ENCODE data around the gene G6PD. TPM values are rescaled to one million over a fixed set of nuclear protein-coding genes. Genes with fewer than 3 reads are reported as not detected.
"Not testable (repeated sequence)": the region's sequence is repeated elsewhere in the genome, so short reads cannot be mapped to it uniquely, and the experiment has no call there.

The G6PD gene
- total RNA-seq, 1 experiment from 2014 or later: 24.3 TPM

DNA sequence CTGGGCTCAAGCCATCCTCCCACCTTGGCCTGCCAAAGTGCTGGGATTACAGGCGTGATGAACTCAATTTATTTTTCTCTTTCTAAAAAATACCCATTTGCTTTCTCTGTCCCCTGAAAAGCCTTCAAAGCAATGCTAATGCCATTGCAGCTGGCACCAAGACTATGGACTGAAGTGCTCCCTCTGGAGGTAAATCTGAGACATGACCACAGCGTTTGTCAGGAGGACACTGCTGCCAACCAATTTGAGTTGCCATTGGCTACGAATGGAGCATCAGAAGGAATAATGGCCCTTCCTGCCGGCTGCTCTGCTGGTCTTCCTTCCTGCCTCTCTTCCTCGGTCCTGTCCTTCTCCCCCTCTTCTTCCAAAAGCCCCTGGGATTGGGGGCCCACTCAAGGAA is 28.4 kb upstream of the G6PD start:
- H3K4me3 ChIP-seq (ENCODE audit: low read length); H3K9ac ChIP-seq (ENCODE audit: low read length); H2AFZ ChIP-seq (ENCODE audit: low read length); H3K27ac ChIP-seq (ENCODE audit: low read length); H3K27me3 ChIP-seq (ENCODE audit: low read length); H4K20me1 ChIP-seq (ENCODE audit: insufficient read depth, low read depth, low read length); H3K79me2 ChIP-seq (ENCODE audit: low read length); H3K9me3 ChIP-seq (ENCODE audit: low read length); H3K9me2 ChIP-seq (replicated peaks; ENCODE audit: insufficient read depth, low read length); H3K4me1 ChIP-seq (ENCODE audit: low read length); H3K4me2 ChIP-seq (ENCODE audit: low read depth, low read length, poor library complexity, severe bottlenecking); H3K36me3 ChIP-seq (ENCODE audit: insufficient read depth, low read length); DNase-seq: not testable (repeated sequence)

DNA sequence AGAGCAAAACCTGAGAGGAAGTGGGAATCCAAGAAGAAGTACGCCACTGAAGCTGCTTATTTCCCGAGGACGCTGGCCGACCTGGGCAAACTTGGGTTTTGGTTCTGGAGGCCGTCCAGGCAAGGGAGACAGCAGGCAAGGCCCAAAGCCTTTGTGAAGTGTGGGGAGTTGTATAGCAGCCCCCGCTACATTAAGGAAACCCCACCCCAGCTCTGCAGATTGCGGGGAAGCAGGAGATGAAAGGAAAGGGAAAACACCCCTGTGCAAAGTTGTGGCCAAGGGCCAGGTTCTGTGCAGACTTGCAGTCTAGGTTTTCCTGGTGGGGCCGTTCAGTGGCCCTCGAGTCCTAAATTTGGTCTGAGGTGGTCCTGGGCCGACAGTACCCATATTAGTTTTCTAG is 26.4 kb upstream of the G6PD start:
- H3K9ac ChIP-seq (ENCODE audit: low read length); H3K4me2 ChIP-seq (ENCODE audit: low read depth, low read length, poor library complexity, severe bottlenecking); H4K20me1 ChIP-seq (ENCODE audit: insufficient read depth, low read depth, low read length); H3K9me3 ChIP-seq (ENCODE audit: low read length); H3K4me3 ChIP-seq (ENCODE audit: low read length); DNase-seq; H2AFZ ChIP-seq (ENCODE audit: low read length); H3K79me2 ChIP-seq (ENCODE audit: low read length); H3K4me1 ChIP-seq (ENCODE audit: low read length); H3K27ac ChIP-seq (ENCODE audit: low read length); H3K36me3 ChIP-seq (ENCODE audit: insufficient read depth, low read length); H3K27me3 ChIP-seq (ENCODE audit: low read length); H3K9me2 ChIP-seq (replicated peaks; ENCODE audit: insufficient read depth, low read length): not testable (repeated sequence)

DNA sequence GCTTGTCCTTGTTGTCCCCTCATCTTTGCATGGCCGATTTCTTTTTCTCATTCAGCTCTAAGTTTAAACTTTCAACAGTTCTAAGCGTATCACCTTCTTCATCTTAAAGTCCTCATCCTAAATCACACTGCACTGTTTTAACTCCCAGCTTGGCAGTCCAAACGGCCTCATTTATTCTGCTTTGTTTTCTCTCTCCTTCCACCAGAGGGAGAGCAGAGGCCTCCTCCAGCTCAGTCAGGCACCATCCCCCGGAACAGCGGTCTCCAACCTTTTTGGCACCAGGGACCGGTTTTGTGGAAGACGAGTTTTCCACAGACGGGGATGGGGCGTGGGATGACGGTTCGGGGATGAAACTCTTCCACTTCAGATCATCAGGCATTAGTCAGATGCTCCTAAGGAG is 23.7 kb upstream of the G6PD start:
- not testable (repeated sequence) for H3K9ac ChIP-seq (ENCODE audit: low read length); H2AFZ ChIP-seq (ENCODE audit: low read length); H4K20me1 ChIP-seq (ENCODE audit: insufficient read depth, low read depth, low read length); H3K4me2 ChIP-seq (ENCODE audit: low read depth, low read length, poor library complexity, severe bottlenecking); H3K4me1 ChIP-seq (ENCODE audit: low read length); H3K27me3 ChIP-seq (ENCODE audit: low read length); DNase-seq; H3K27ac ChIP-seq (ENCODE audit: low read length); H3K36me3 ChIP-seq (ENCODE audit: insufficient read depth, low read length); H3K9me2 ChIP-seq (replicated peaks; ENCODE audit: insufficient read depth, low read length); H3K9me3 ChIP-seq (ENCODE audit: low read length); H3K4me3 ChIP-seq (ENCODE audit: low read length); H3K79me2 ChIP-seq (ENCODE audit: low read length)

DNA sequence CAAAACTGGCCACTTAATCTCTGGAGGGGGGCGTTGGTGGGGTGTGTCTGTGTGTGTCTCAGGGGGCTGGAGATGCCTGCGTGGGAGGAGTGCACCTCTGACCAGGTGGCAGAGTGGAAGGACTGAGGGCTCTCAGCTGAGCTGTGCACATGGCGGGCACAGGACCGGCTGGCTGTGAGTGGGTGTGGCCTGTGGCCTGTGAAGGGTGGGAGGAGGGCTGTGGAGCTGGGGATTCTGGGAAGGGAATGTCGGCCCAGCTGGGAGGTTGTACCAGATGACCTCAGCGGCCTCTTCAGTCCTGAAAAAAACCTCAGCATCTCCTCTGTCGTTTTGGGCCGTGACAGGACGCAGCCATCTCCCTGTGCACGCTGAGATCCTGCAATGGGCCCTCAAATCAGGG is 15.6 kb upstream of the G6PD start:
- not testable (repeated sequence) for H3K4me3 ChIP-seq (ENCODE audit: low read length); DNase-seq; H3K36me3 ChIP-seq (ENCODE audit: insufficient read depth, low read length); H3K27me3 ChIP-seq (ENCODE audit: low read length); H3K9me2 ChIP-seq (replicated peaks; ENCODE audit: insufficient read depth, low read length); H3K4me2 ChIP-seq (ENCODE audit: low read depth, low read length, poor library complexity, severe bottlenecking); H4K20me1 ChIP-seq (ENCODE audit: insufficient read depth, low read depth, low read length); H3K4me1 ChIP-seq (ENCODE audit: low read length); H3K79me2 ChIP-seq (ENCODE audit: low read length); H3K9ac ChIP-seq (ENCODE audit: low read length); H3K9me3 ChIP-seq (ENCODE audit: low read length); H3K27ac ChIP-seq (ENCODE audit: low read length); H2AFZ ChIP-seq (ENCODE audit: low read length)

DNA sequence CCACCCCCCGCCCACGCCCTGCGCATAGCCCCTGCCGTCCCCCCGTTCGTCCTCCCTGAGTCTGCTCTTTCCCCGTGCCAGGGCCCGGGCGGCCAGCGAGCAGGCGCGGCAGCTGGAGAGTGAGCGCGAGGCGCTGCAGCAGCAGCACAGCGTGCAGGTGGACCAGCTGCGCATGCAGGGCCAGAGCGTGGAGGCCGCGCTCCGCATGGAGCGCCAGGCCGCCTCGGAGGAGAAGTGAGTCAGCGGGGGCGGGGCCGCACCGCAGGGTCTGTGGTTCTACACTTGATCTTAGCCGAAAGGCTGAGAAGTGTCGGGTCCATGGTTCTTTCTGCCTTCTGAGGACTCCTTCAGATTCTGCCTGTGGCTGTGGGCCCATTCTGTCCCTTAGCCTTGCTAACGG is 13.7 kb upstream of the G6PD start:
- not testable (repeated sequence) for H3K79me2 ChIP-seq (ENCODE audit: low read length); H3K36me3 ChIP-seq (ENCODE audit: insufficient read depth, low read length); H3K9me3 ChIP-seq (ENCODE audit: low read length); DNase-seq; H3K27me3 ChIP-seq (ENCODE audit: low read length); H3K4me2 ChIP-seq (ENCODE audit: low read depth, low read length, poor library complexity, severe bottlenecking); H3K9me2 ChIP-seq (replicated peaks; ENCODE audit: insufficient read depth, low read length); H3K4me1 ChIP-seq (ENCODE audit: low read length); H4K20me1 ChIP-seq (ENCODE audit: insufficient read depth, low read depth, low read length); H2AFZ ChIP-seq (ENCODE audit: low read length); H3K4me3 ChIP-seq (ENCODE audit: low read length); H3K9ac ChIP-seq (ENCODE audit: low read length); H3K27ac ChIP-seq (ENCODE audit: low read length)

DNA sequence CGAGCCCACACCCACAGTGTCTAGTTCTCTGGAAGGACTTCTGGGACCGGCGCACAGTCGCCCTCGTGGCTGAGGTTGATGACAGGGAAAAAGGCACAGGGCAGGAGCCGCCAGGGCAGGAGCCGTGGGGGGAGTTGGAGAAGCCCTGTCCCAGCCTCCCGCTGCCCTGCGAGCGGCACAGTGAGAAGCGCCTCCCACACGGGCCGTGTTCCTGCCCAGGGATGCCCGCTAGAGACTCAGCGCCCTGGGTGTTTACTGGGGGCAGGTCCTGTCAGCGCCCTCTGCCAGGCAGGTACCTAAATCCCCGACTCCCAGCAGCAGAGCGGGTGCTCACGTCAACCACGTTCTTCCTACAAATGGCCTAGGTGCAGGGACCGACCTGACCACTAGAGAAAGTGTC is 12.2 kb upstream of the G6PD start:
- H3K9me3 ChIP-seq (ENCODE audit: low read length); H3K36me3 ChIP-seq (ENCODE audit: insufficient read depth, low read length): not testable (repeated sequence)

DNA sequence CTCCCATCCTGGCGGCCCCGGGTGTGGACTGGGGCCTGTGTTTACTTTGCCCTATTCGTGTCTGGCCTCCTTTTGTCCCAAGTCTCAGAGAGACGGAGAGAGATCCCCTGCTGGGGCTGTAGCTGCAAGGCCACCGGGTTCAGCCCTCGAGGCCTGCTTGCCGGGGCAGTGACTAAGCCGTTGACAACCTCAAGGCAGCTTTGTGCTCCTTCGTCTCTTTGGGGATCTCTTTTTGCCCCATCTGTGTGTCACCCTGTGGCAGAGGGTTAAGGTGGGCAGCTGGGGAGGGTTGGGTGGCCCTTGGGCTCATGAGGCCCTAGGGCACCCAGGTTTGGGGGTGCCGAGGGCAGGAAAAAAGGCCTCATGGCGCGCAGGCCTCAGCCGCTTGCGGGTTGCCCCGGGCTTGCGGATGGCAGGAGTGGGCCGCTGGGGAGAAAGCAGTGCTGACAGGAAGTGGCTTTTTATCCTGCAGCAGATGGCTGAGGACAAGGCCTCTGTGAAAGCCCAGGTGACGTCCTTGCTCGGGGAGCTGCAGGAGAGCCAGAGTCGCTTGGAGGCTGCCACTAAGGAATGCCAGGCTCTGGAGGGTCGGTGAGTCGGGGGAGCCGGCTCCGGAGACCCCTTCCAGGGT is 11.5 kb upstream of the G6PD start:
- DNase-seq; H3K4me2 ChIP-seq (ENCODE audit: low read depth, low read length, poor library complexity, severe bottlenecking); H3K4me1 ChIP-seq (ENCODE audit: low read length); H4K20me1 ChIP-seq (ENCODE audit: insufficient read depth, low read depth, low read length); H3K27ac ChIP-seq (ENCODE audit: low read length); H3K9ac ChIP-seq (ENCODE audit: low read length); H3K9me2 ChIP-seq (replicated peaks; ENCODE audit: insufficient read depth, low read length); H2AFZ ChIP-seq (ENCODE audit: low read length); H3K79me2 ChIP-seq (ENCODE audit: low read length); H3K9me3 ChIP-seq (ENCODE audit: low read length); H3K36me3 ChIP-seq (ENCODE audit: insufficient read depth, low read length); H3K4me3 ChIP-seq (ENCODE audit: low read length); H3K27me3 ChIP-seq (ENCODE audit: low read length): not testable (repeated sequence)

More for the DNA sequence above, 12.2 kb upstream of the G6PD start:
- not testable (repeated sequence) for H2AFZ ChIP-seq (ENCODE audit: low read length); H3K27ac ChIP-seq (ENCODE audit: low read length); H3K27me3 ChIP-seq (ENCODE audit: low read length); H3K9me2 ChIP-seq (replicated peaks; ENCODE audit: insufficient read depth, low read length); H3K4me2 ChIP-seq (ENCODE audit: low read depth, low read length, poor library complexity, severe bottlenecking); H3K9ac ChIP-seq (ENCODE audit: low read length); H3K4me1 ChIP-seq (ENCODE audit: low read length); DNase-seq; H3K4me3 ChIP-seq (ENCODE audit: low read length); H4K20me1 ChIP-seq (ENCODE audit: insufficient read depth, low read depth, low read length); H3K79me2 ChIP-seq (ENCODE audit: low read length)

DNA sequence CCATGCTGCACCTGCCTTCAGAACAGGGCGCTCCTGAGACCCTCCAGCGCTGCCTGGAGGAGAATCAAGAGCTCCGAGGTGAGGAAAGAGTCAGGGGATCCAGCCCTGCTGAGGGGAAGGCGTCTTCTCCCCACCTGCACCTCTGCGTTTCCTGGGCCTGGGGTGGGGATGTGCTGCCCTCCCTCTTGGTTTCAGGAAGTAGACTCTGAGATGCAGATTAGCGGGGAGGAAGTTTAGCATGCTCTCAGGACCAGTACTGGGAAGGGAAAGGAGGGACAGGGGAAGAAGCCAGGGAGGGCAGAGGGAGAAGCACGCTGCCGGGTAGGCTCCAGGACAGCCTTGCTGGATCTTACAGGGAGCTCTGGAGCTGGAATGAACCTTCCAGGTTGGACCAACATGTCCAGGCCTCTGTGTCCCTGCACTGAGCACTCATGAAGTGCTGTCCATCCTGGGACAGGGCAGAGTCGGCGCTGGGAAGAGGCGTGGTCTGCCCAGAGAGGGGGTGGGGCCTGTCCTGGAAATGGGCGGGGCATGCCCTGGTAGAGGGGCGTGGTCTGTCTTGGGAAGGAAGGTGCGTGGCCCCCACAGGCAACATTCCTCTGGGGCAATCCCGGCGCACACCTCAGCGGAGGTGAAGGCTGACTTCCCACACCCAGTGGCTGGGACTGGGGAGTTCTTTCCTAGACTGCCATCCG is 5.6 kb upstream of the G6PD start:
- H3K9me2 ChIP-seq (replicated peaks; ENCODE audit: insufficient read depth, low read length); H4K20me1 ChIP-seq (ENCODE audit: insufficient read depth, low read depth, low read length); H3K36me3 ChIP-seq (ENCODE audit: insufficient read depth, low read length); H3K27ac ChIP-seq (ENCODE audit: low read length); H3K9ac ChIP-seq (ENCODE audit: low read length); H3K4me2 ChIP-seq (ENCODE audit: low read depth, low read length, poor library complexity, severe bottlenecking); H3K4me3 ChIP-seq (ENCODE audit: low read length); DNase-seq; H2AFZ ChIP-seq (ENCODE audit: low read length); H3K27me3 ChIP-seq (ENCODE audit: low read length); H3K4me1 ChIP-seq (ENCODE audit: low read length); H3K9me3 ChIP-seq (ENCODE audit: low read length): not testable (repeated sequence)
- peaks cover 31% of the 10 kb centered on the region for H3K79me2 ChIP-seq (ENCODE audit: low read length)

Measured in Karpas-422 (cell line).